Measurements from ENCODE around the gene MCU.

MCU gene

DNA sequence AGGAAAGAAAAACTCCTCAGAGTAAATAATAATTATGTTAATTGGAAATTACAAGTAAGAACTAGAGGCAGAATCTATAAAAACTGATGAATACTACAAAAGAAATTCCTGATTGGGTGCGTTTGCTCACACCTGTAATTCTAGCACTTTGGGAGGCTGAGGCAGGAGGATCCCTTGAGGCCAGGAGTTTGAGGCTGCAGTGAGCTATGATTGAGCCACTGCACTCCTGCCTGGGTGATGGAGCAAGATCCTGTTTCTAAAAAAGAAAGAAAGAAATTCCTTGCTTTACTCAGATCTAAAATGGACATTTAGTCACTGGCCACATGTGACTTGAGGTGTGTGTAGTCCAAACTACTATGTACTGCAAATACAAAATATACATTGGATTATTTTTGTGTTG is 42.0 kb downstream of the MCU start:
- Histone ChIP-seq H4K91ac (ENCODE audit: low read length) (no peak overlapping the region), H3K36me3 (ENCODE audit: control insufficient read depth in 1 of 2, insufficient read depth in 2 of 2, low read depth in 1 of 2, low read length in 2 of 2) (no peaks in the 10 kb centered on the region), H2BK15ac (ENCODE audit: low read depth, poor library complexity, severe bottlenecking) (no peak overlapping the region), H3K23ac (ENCODE audit: low read length in 2 of 2) (no peak overlapping the region), H2AK5ac (ENCODE audit: low read length, severe bottlenecking) (no peak overlapping the region), H4K8ac (ENCODE audit: low read length) (no peak overlapping the region), H3K4ac (ENCODE audit: low read depth in 1 of 2, low read length in 2 of 2) (no peak overlapping the region), H2BK120ac (ENCODE audit: low read depth, low read length) (no peak overlapping the region), H3K27me3 (ENCODE audit: control insufficient read depth in 1 of 2, insufficient read depth in 1 of 2, low read length in 2 of 2) (no peaks in the 10 kb centered on the region), H2BK5ac (ENCODE audit: low read depth, low read length, poor library complexity, severe bottlenecking) (no peak overlapping the region), H3K9me3 (ENCODE audit: control insufficient read depth, low read length) (no peaks in the 10 kb centered on the region), H3K4me1 (ENCODE audit: control insufficient read depth, insufficient read depth, low read depth, low read length) (no peaks in the 10 kb centered on the region), H2AFZ (ENCODE audit: low read depth, low read length) (no peak overlapping the region), H3K14ac (ENCODE audit: low read length in 2 of 2) (no peak overlapping the region), H3K9ac (ENCODE audit: low read length) (no peak overlapping the region), H3K27ac (ENCODE audit: low read length, poor library complexity, severe bottlenecking) (no peak overlapping the region), H3K79me1 (replicated peaks; ENCODE audit: low read length, poor library complexity, severe bottlenecking) (peaks cover 12% of the 10 kb centered on the region), H3K4me2 (ENCODE audit: low read length, poor library complexity, severe bottlenecking) (no peak overlapping the region), H2BK12ac (ENCODE audit: low read length in 2 of 2) (no peak overlapping the region), H3K4me3 (ENCODE audit: insufficient read depth in 1 of 2, low read depth in 1 of 2, low read length in 2 of 2) (no peak overlapping the region), H3K18ac (ENCODE audit: low read depth in 1 of 2, low read length in 2 of 2) (no peak overlapping the region)
- no peak for DNase-seq
- 100% methylated on average over 1 of the region's 1 CpG for WGBS

DNA sequence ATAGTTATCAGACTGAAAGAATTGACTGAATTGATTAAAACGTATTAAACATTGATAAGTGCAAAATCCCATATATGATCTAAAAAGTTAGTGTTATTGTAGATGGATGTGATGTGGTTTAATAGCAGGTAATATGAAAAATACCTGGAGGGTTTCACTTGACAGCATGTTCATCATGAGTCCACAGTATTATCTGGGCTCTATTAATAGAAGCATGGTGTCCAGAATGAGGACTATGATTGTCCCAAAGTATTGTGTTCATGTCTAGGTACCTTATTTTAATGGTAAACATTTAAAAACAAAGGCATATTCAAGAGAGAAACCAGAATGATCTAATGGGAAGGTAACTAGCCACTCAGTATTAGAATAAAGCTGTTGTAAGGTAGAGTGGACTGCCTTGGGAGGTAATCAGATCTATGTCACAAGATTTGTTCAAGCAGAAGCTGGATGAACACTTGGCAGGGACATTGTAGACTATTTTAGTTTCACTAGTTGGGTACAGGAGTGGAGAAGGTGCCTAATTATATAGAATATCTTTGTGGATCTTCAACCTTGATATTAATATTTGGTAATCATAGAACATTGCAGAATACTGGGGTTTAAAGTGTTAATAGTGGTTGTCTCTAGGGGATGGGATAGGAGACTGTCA is 43.5 kb downstream of the MCU start:
- no peak overlapping the region for H2BK5ac ChIP-seq (ENCODE audit: low read depth, low read length, poor library complexity, severe bottlenecking)
- no peak overlapping the region for H3K23ac ChIP-seq (ENCODE audit: low read length in 2 of 2)
- H3K4me3 ChIP-seq (ENCODE audit: insufficient read depth in 1 of 2, low read depth in 1 of 2, low read length in 2 of 2): no peak overlapping the region
- H3K9ac ChIP-seq (ENCODE audit: low read length): no peak overlapping the region
- H2BK12ac ChIP-seq (ENCODE audit: low read length in 2 of 2): no peak overlapping the region
- H4K8ac ChIP-seq (ENCODE audit: low read length): no peak overlapping the region
- no peak for DNase-seq
- WGBS: 100% methylated on average over 1 of the region's 1 CpG
- no peak overlapping the region for H2AK5ac ChIP-seq (ENCODE audit: low read length, severe bottlenecking)
- H2BK120ac ChIP-seq (ENCODE audit: low read depth, low read length): no peak overlapping the region
- H4K91ac ChIP-seq (ENCODE audit: low read length): no peak overlapping the region
- no peaks in the 10 kb centered on the region for H3K36me3 ChIP-seq (ENCODE audit: control insufficient read depth in 1 of 2, insufficient read depth in 2 of 2, low read depth in 1 of 2, low read length in 2 of 2)
- peaks cover 17% of the 10 kb centered on the region for H3K79me1 ChIP-seq (replicated peaks; ENCODE audit: low read length, poor library complexity, severe bottlenecking)
- no peak overlapping the region for H2AFZ ChIP-seq (ENCODE audit: low read depth, low read length)
- no peak overlapping the region for H3K27ac ChIP-seq (ENCODE audit: low read length, poor library complexity, severe bottlenecking)
- H3K4me1 ChIP-seq (ENCODE audit: control insufficient read depth, insufficient read depth, low read depth, low read length): no peaks in the 10 kb centered on the region
- no peaks in the 10 kb centered on the region for H3K27me3 ChIP-seq (ENCODE audit: control insufficient read depth in 1 of 2, insufficient read depth in 1 of 2, low read length in 2 of 2)
- H3K4ac ChIP-seq (ENCODE audit: low read depth in 1 of 2, low read length in 2 of 2): no peak overlapping the region
- no peak overlapping the region for H3K4me2 ChIP-seq (ENCODE audit: low read length, poor library complexity, severe bottlenecking)
- no peak overlapping the region for H2BK15ac ChIP-seq (ENCODE audit: low read depth, poor library complexity, severe bottlenecking)
- H3K9me3 ChIP-seq (ENCODE audit: control insufficient read depth, low read length): no peaks in the 10 kb centered on the region
- H3K18ac ChIP-seq (ENCODE audit: low read depth in 1 of 2, low read length in 2 of 2): no peak overlapping the region
- H3K14ac ChIP-seq (ENCODE audit: low read length in 2 of 2): no peak overlapping the region

DNA sequence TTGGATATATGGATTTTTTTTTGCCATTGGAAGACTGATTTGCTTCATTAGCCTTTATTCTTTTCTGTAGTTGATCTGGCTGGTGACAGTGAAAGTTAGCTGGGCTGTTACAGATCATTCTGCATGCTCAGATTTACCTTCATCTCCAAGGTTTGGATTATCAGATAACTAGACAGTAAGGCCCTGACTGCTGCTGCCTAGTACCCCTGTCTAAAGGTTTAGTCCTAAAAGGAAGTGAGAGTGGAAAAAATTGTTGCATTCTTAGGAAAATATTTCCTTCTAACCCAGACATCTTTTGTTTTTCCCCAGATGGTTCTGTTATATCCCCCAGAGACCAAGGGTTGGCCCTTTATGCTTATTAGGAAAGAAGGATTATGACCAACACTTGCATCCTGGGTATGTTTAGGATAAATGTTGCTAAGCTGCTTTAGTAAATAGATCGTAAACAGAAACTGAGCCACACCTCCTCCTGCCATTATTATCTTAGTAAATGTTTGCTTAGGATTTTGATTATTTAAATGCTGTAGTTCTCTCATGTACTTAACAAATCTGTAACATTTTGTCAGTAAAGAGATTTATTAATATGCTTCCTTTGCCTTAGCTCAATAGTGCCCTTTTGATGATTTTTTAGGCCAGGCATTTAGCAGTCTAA is 44.4 kb downstream of the MCU start:
- no CpG with 5 or more reads among the region's 1 CpG for WGBS

DNA sequence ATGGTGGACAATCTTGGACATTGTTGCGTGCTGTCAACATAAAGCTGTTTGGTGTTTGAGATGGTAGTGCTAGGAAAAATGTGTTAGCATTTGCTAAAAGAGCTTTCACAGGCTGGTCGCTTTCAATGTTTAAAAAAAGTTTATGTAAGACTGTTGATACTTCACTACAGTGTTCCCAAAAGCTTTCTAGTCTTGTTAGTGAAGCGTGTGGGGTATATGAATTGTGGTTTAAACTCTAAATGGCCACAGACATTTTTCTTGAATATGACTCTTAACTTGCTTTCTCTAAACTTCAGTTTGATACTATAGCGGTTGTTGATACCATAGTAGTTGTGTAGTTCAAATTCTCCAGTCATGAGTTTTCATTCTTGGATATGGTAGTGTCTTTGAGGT is 44.9 kb downstream of the MCU start:
- Histone ChIP-seq H4K91ac (ENCODE audit: low read length) (no peak overlapping the region), H2AFZ (ENCODE audit: low read depth, low read length) (no peak overlapping the region), H4K8ac (ENCODE audit: low read length) (no peak overlapping the region), H3K9ac (ENCODE audit: low read length) (peak overlapping the region; percentile 66), H2BK5ac (ENCODE audit: low read depth, low read length, poor library complexity, severe bottlenecking) (no peak overlapping the region), H3K9me3 (ENCODE audit: control insufficient read depth, low read length) (no peaks in the 10 kb centered on the region), H3K79me1 (replicated peaks; ENCODE audit: low read length, poor library complexity, severe bottlenecking) (peaks cover 16% of the 10 kb centered on the region), H3K18ac (ENCODE audit: low read depth in 1 of 2, low read length in 2 of 2) (peak overlapping the region in 1 of 2 experiments; percentile 54), H3K36me3 (ENCODE audit: control insufficient read depth in 1 of 2, insufficient read depth in 2 of 2, low read depth in 1 of 2, low read length in 2 of 2) (no peaks in the 10 kb centered on the region), H3K27me3 (ENCODE audit: control insufficient read depth in 1 of 2, insufficient read depth in 1 of 2, low read length in 2 of 2) (no peaks in the 10 kb centered on the region), H2BK120ac (ENCODE audit: low read depth, low read length) (no peak overlapping the region), H3K4me2 (ENCODE audit: low read length, poor library complexity, severe bottlenecking) (no peak overlapping the region), H3K4me1 (ENCODE audit: control insufficient read depth, insufficient read depth, low read depth, low read length) (no peaks in the 10 kb centered on the region), H3K4ac (ENCODE audit: low read depth in 1 of 2, low read length in 2 of 2) (no peak overlapping the region), H3K23ac (ENCODE audit: low read length in 2 of 2) (no peak overlapping the region), H3K27ac (ENCODE audit: low read length, poor library complexity, severe bottlenecking) (no peak overlapping the region), H2BK15ac (ENCODE audit: low read depth, poor library complexity, severe bottlenecking) (no peak overlapping the region), H2AK5ac (ENCODE audit: low read length, severe bottlenecking) (no peak overlapping the region), H3K14ac (ENCODE audit: low read length in 2 of 2) (no peak overlapping the region), H3K4me3 (ENCODE audit: insufficient read depth in 1 of 2, low read depth in 1 of 2, low read length in 2 of 2) (no peak overlapping the region), H2BK12ac (ENCODE audit: low read length in 2 of 2) (no peak overlapping the region)
- WGBS: 96% methylated on average over 4 of the region's 4 CpGs
- DNase-seq: no peak

More for the DNA sequence above, 44.4 kb downstream of the MCU start:
- no peak overlapping the region for H3K27ac ChIP-seq (ENCODE audit: low read length, poor library complexity, severe bottlenecking)
- H2BK120ac ChIP-seq (ENCODE audit: low read depth, low read length): no peak overlapping the region
- H3K9ac ChIP-seq (ENCODE audit: low read length): peak overlapping the region; percentile 66
- H3K18ac ChIP-seq (ENCODE audit: low read depth in 1 of 2, low read length in 2 of 2): peak overlapping the region in 1 of 2 experiments; percentile 54
- H3K9me3 ChIP-seq (ENCODE audit: control insufficient read depth, low read length): no peaks in the 10 kb centered on the region
- H2BK5ac ChIP-seq (ENCODE audit: low read depth, low read length, poor library complexity, severe bottlenecking): no peak overlapping the region
- H3K79me1 ChIP-seq (replicated peaks; ENCODE audit: low read length, poor library complexity, severe bottlenecking): peaks cover 13% of the 10 kb centered on the region
- no peak overlapping the region for H2BK12ac ChIP-seq (ENCODE audit: low read length in 2 of 2)
- no peak overlapping the region for H3K4ac ChIP-seq (ENCODE audit: low read depth in 1 of 2, low read length in 2 of 2)
- H4K8ac ChIP-seq (ENCODE audit: low read length): no peak overlapping the region
- H3K4me3 ChIP-seq (ENCODE audit: insufficient read depth in 1 of 2, low read depth in 1 of 2, low read length in 2 of 2): peak overlapping the region in 1 of 2 experiments; percentile 25
- H2BK15ac ChIP-seq (ENCODE audit: low read depth, poor library complexity, severe bottlenecking): no peak overlapping the region
- H4K91ac ChIP-seq (ENCODE audit: low read length): no peak overlapping the region
- no peak overlapping the region for H2AFZ ChIP-seq (ENCODE audit: low read depth, low read length)
- H3K27me3 ChIP-seq (ENCODE audit: control insufficient read depth in 1 of 2, insufficient read depth in 1 of 2, low read length in 2 of 2): no peaks in the 10 kb centered on the region
- no peak overlapping the region for H3K14ac ChIP-seq (ENCODE audit: low read length in 2 of 2)
- no peak overlapping the region for H3K4me2 ChIP-seq (ENCODE audit: low read length, poor library complexity, severe bottlenecking)
- no peaks in the 10 kb centered on the region for H3K4me1 ChIP-seq (ENCODE audit: control insufficient read depth, insufficient read depth, low read depth, low read length)
- H2AK5ac ChIP-seq (ENCODE audit: low read length, severe bottlenecking): no peak overlapping the region
- H3K23ac ChIP-seq (ENCODE audit: low read length in 2 of 2): no peak overlapping the region
- H3K36me3 ChIP-seq (ENCODE audit: control insufficient read depth in 1 of 2, insufficient read depth in 2 of 2, low read depth in 1 of 2, low read length in 2 of 2): no peaks in the 10 kb centered on the region
- DNase-seq: peak; percentile 94

Measured in mesenchymal stem cell (in vitro differentiated cells and primary cell).